ENCODE measurements around the gene MRPL38.

DNA sequence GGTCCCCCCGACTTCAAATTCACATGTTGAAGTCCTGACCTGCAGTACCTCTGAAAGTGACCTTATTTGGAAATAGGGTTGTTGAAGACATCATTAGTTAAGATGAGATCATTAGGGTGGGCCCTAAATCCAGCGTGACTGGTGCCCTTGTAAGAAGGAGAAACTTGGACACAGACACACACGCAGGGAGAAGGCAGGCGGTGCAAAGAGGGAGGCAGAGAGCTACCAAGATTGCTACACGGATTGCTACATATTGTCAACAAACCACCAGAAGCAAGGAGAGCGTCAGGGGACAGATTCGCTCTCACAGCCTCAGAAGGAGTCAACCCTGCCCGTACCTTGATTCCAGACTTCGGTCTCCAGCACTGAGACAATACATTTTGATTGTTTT lies 42.8 kb downstream of the MRPL38 start:
- TF ChIP-seq POLR2A (IDR thresholded peaks at IDR 0.05; ENCODE audit: low read length) (no peak), GATA1 (IDR thresholded peaks at IDR 0.05; ENCODE audit: low read depth, low read length) (no peak)

Data from erythroblast (primary cell).